Neuronal stem cell (in vitro differentiated cells): ENCODE data around the gene SESN3.
"Not testable (repeated sequence)": the region's sequence is repeated elsewhere in the genome, so short reads cannot be mapped to it uniquely, and the experiment has no call there.

Experiments used
- DNase-seq: peaks from one replicate; pipeline ENCODE4 v3.0.0-alpha.2; 2013; ENCODE audit warnings: low spot score
- H2AFZ ChIP-seq: one replicate; pipeline ENCODE4 v1.6.1; 2013; ENCODE audit warnings: mild to moderate bottlenecking, low read length, inconsistent platforms
- H2AK5ac ChIP-seq: 2 replicates; pipeline ENCODE4 v1.6.1; 2013; ENCODE audit warnings: low read depth, mild to moderate bottlenecking, inconsistent platforms, low read length, moderate library complexity, mixed read lengths
- H2BK120ac ChIP-seq: 2 replicates; pipeline ENCODE4 v1.6.1; 2013; ENCODE audit warnings: low read depth, mild to moderate bottlenecking, inconsistent platforms, low read length, moderate library complexity, mixed read lengths
- H2BK12ac ChIP-seq: one replicate; pipeline ENCODE4 v1.6.1; 2013; ENCODE audit warnings: low read length, inconsistent platforms
- H2BK15ac ChIP-seq: 2 replicates; pipeline ENCODE4 v1.6.1; 2013; ENCODE audit warnings: mild to moderate bottlenecking, low read length, inconsistent platforms, mixed read lengths
- H2BK5ac ChIP-seq: one replicate; pipeline ENCODE4 v1.6.1; 2013; ENCODE audit warnings: inconsistent platforms, mild to moderate bottlenecking, low read length, moderate library complexity
- H3K14ac ChIP-seq: one replicate; pipeline ENCODE4 v1.6.1; 2013; ENCODE audit warnings: low read length, inconsistent platforms
- H3K18ac ChIP-seq: 2 replicates; pipeline ENCODE4 v1.6.1; 2013; ENCODE audit warnings: low read length, inconsistent platforms
- H3K23ac ChIP-seq: 2 replicates; pipeline ENCODE4 v1.6.1; 2013; ENCODE audit warnings: low read depth, mild to moderate bottlenecking, mixed read lengths, low read length, inconsistent platforms; ENCODE audit not compliant: poor library complexity
- H3K27ac ChIP-seq: replicated peaks from 3 replicates; pipeline ENCODE4 v1.5.1; 2013; ENCODE audit warnings: low read length, inconsistent platforms
- H3K27me3 ChIP-seq, 3 experiments: 2 replicates each; pipeline ENCODE4 v1.6.1; 2013; ENCODE audit warnings: low read length in 3 of 3, mild to moderate bottlenecking in 2 of 3, inconsistent platforms in 1 of 3, low read depth in 1 of 3, mixed read lengths in 1 of 3, moderate library complexity in 1 of 3; ENCODE audit not compliant: control insufficient read depth in 3 of 3, insufficient read depth in 3 of 3
- H3K36me3 ChIP-seq, 2 donors: replicated peaks in 1 of 2; 2 replicates each; pipeline ENCODE4 v1.6.1; 2013; ENCODE audit warnings: low read length in 2 of 2; ENCODE audit not compliant: control insufficient read depth in 2 of 2, insufficient read depth in 2 of 2
- H3K4ac ChIP-seq: 2 replicates; pipeline ENCODE4 v1.6.1; 2013; ENCODE audit warnings: inconsistent platforms, mild to moderate bottlenecking, low read length, moderate library complexity
- H3K4me1 ChIP-seq, 2 donors: 1 replicate in 1 of 2; 2 replicates in 1 of 2; pipeline ENCODE4 v1.6.1; 2013; ENCODE audit warnings: low read length in 2 of 2, low read depth in 1 of 2; ENCODE audit not compliant: control insufficient read depth in 2 of 2, insufficient read depth in 1 of 2
- H3K4me2 ChIP-seq: one replicate; pipeline ENCODE4 v1.6.1; 2013; ENCODE audit warnings: mild to moderate bottlenecking, low read length, inconsistent platforms; ENCODE audit not compliant: insufficient read depth, poor library complexity, severe bottlenecking
- H3K4me3 ChIP-seq, 2 donors: 2 replicates each; pipeline ENCODE4 v1.5.1; 2013; ENCODE audit warnings: low read length in 2 of 2, mild to moderate bottlenecking in 2 of 2, inconsistent platforms in 1 of 2, moderate library complexity in 1 of 2
- H3K79me1 ChIP-seq: one replicate; pipeline ENCODE4 v1.6.1; 2013; ENCODE audit warnings: low read depth, mild to moderate bottlenecking, inconsistent platforms, low read length, moderate library complexity
- H3K9ac ChIP-seq: one replicate; pipeline ENCODE4 v1.6.1; 2013; ENCODE audit warnings: mild to moderate bottlenecking, low read depth, low read length, inconsistent platforms; ENCODE audit not compliant: poor library complexity
- H3K9me3 ChIP-seq, 2 donors: replicated peaks in 1 of 2; 2 replicates each; pipeline versions ENCODE3 to v1.6.1; 2013; ENCODE audit warnings: low read length in 2 of 2, mild to moderate bottlenecking in 2 of 2, inconsistent platforms in 1 of 2, low read depth in 1 of 2, mixed read lengths in 1 of 2, moderate library complexity in 1 of 2; ENCODE audit not compliant: control insufficient read depth in 2 of 2, insufficient read depth in 1 of 2
- H4K8ac ChIP-seq: one replicate; pipeline ENCODE4 v1.6.1; 2013; ENCODE audit warnings: low read depth, mild to moderate bottlenecking, inconsistent platforms, low read length, moderate library complexity
- H4K91ac ChIP-seq: one replicate; pipeline ENCODE4 v1.6.1; 2013; ENCODE audit warnings: low read length, low read depth, mild to moderate bottlenecking, inconsistent platforms; ENCODE audit not compliant: poor library complexity
- WGBS, 2 donors: extraction: QIAGEN DNeasy Blood & Tissue Kit; methylation state at CpG; one replicate each; pipeline ENCODE4 v1.1.7; 2013; ENCODE audit warnings: missing lambda C conversion rate in 2 of 2, mixed read lengths in 1 of 2; ENCODE audit not compliant: insufficient read length in 2 of 2, insufficient replicate concordance in 1 of 2; ENCODE audit errors: extremely low coverage in 2 of 2; 5-methylcytosine and 5-hydroxymethylcytosine counted together

The SESN3 gene

DNA sequence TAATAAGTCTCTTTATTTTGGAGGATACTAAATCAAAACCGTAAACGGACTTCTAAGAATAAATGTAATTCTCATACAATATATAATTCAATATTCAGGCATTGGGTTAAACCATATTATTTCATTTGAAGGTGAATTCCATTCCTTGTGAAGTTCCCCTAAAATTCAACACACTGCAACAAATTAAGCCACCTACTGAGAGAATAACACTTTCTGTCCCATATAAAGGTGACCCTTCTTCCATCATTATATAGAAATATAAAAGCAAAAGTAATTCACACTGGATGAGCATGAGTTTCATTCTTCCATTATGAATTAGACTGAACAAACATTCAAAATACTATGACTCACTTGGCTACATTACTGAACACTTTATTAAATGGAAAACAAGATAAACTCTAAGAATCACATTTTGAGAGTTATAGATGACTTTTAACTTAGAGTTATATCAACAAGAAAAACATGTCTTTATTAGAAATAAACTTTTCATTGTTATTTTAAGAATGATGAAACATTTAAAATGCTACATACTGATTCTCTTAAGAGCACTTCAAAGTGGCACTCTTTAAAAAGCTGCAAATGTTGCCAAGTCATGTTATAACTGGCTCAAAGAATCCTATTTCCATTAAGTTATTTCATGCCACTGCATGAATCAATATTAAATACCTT, 2.8 kb downstream of the SESN3 start:
- Histone ChIP-seq H2BK15ac (no peak overlapping the region), H4K8ac (no peak overlapping the region), H2BK5ac (no peak overlapping the region), H3K14ac (no peak overlapping the region), H2BK120ac (no peak overlapping the region), H2BK12ac (no peak overlapping the region), H3K23ac (no peak overlapping the region), H3K27ac (no peak overlapping the region), H3K79me1 (peaks cover 1% of the 10 kb centered on the region), H3K4me2 (no peak overlapping the region), H3K9ac (no peak overlapping the region), H2AK5ac (no peak overlapping the region), H3K9me3 (peaks cover 0 to 16% of the 10 kb centered on the region in 2 donors), H3K36me3 (no peaks in the 10 kb centered on the region), H3K27me3 (no peaks in the 10 kb centered on the region), H3K18ac (no peak overlapping the region), H3K4ac (no peak overlapping the region), H3K4me1 (peaks cover under 1 to 6% of the 10 kb centered on the region in 2 donors), H3K4me3 (peak overlapping the region in 1 of 2 donors; percentile 88), H4K91ac (no peak overlapping the region), H2AFZ (no peak overlapping the region)
- no peak for DNase-seq
- no CpG with 5 or more reads among the region's 2 CpGs for WGBS, 2 donors

DNA sequence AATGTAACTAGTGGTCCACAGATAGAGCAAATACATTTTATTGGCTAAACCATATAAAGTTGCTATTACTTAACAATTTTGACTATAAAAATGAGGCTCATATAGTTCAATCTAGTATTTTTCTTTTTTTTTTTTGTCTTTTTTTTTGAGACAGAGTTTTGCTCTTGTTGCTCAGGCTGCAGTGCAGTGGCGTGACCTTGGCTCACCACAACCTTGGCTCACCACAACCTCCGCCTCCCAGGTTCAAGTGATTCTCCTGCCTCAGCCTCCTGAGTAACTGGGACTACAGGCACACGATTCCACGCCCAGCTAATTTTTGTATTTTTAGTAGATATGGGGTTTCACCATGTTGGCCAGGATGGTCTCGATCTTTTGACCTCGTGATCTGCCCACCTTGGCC, 3.9 kb downstream of the SESN3 start:
- WGBS, 2 donors = no CpG with 5 or more reads among the region's 6 CpGs
- H3K4me1 ChIP-seq, H2AFZ ChIP-seq: not testable (repeated sequence)

DNA sequence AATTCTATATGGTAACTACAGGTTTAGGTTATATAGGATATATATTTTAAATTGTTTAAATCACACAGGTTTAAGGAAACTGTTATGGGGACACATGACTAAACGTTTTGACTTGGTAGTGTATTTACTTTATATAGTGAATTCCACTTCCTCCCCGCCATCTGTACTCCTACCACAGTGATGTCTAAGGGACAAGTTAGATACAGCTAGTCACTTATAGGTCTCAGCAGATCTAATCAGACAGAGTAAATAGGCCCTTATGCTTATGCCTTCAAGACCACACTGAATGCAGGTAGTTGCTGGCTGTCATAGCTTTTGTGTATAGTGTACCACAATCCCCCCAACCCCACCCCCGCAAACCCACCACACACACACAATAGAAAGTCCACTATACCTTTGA, 8.2 kb downstream of the SESN3 start:
- Histone ChIP-seq H2AK5ac (no peak overlapping the region), H3K27me3 (no peaks in the 10 kb centered on the region), H2BK15ac (no peak overlapping the region), H2BK12ac (no peak overlapping the region), H3K14ac (no peak overlapping the region), H2BK5ac (no peak overlapping the region), H4K8ac (no peak overlapping the region), H3K18ac (no peak overlapping the region), H3K27ac (no peak overlapping the region), H3K23ac (no peak overlapping the region), H3K4me3 (no peak overlapping the region), H3K4me2 (no peak overlapping the region), H3K4me1 (peaks cover 2 to 7% of the 10 kb centered on the region in 2 donors), H3K9ac (no peak overlapping the region), H3K79me1 (no peaks in the 10 kb centered on the region), H2AFZ (no peak overlapping the region), H3K36me3 (peaks cover 0 to 1% of the 10 kb centered on the region in 2 donors), H3K4ac (no peak overlapping the region), H4K91ac (no peak overlapping the region), H3K9me3 (peaks cover 0 to 16% of the 10 kb centered on the region in 2 donors), H2BK120ac (no peak overlapping the region)
- no CpG with 5 or more reads among the region's 3 CpGs for WGBS, 2 donors
- no peak for DNase-seq

More for the DNA sequence above, 3.9 kb downstream of the SESN3 start:
- not testable (repeated sequence) for H4K8ac ChIP-seq, H3K4me2 ChIP-seq, H3K4me3 ChIP-seq, H4K91ac ChIP-seq, H2AK5ac ChIP-seq, H3K4ac ChIP-seq, H3K27ac ChIP-seq, H2BK15ac ChIP-seq, H3K79me1 ChIP-seq, H3K36me3 ChIP-seq, DNase-seq, H2BK5ac ChIP-seq, H3K18ac ChIP-seq, H2BK120ac ChIP-seq, H3K14ac ChIP-seq, H2BK12ac ChIP-seq, H3K9ac ChIP-seq, H3K27me3 ChIP-seq, H3K23ac ChIP-seq
- H3K9me3 ChIP-seq = peaks cover 0 to 16% of the 10 kb centered on the region in 2 donors

DNA sequence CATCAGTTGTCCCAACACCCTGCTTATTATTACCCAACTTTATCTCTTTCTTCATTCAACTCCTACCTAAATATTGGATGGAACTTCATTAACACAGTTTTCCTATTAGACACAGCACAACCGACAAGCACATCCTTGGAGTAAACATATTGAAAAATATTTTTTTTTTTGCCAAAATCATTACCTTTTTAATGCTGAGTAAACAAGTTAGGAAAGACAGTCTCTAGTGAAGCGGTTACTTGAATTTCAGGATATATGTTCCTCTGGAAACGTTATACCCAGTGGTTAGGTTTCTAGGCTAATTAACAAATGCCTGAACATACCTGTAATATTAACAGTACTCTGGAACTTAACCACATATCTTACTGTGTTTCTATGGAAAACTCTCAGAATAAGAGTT, 11.4 kb downstream of the SESN3 start:
- H3K4ac ChIP-seq = no peak overlapping the region
- H3K79me1 ChIP-seq = peaks cover 2% of the 10 kb centered on the region
- no peak overlapping the region for H4K91ac ChIP-seq
- no CpG with 5 or more reads among the region's 3 CpGs for WGBS, 2 donors
- H3K9me3 ChIP-seq = peaks cover 0 to 13% of the 10 kb centered on the region in 2 donors
- no peak overlapping the region for H3K27ac ChIP-seq
- no peak overlapping the region for H2AFZ ChIP-seq
- H2BK5ac ChIP-seq = no peak overlapping the region
- no peak overlapping the region for H4K8ac ChIP-seq
- H3K4me3 ChIP-seq = no peak overlapping the region
- no peak overlapping the region for H2BK12ac ChIP-seq
- H3K23ac ChIP-seq = no peak overlapping the region
- H2BK15ac ChIP-seq = no peak overlapping the region
- peaks cover 2 to 7% of the 10 kb centered on the region in 2 donors for H3K4me1 ChIP-seq
- H3K4me2 ChIP-seq = no peak overlapping the region
- H3K18ac ChIP-seq = no peak overlapping the region
- H3K27me3 ChIP-seq = no peaks in the 10 kb centered on the region
- H3K14ac ChIP-seq = no peak overlapping the region
- DNase-seq = no peak
- H3K9ac ChIP-seq = no peak overlapping the region
- H3K36me3 ChIP-seq = peaks cover 0 to 9% of the 10 kb centered on the region in 2 donors
- no peak overlapping the region for H2AK5ac ChIP-seq
- H2BK120ac ChIP-seq = no peak overlapping the region
